DOHH2 (cell line): ENCODE measurements around the gene GPR26.

Experiments used
- H3F3A ChIP-seq: fragments of 200-600 bp; sonication (generic), shearing (Covaris generic); 2 replicates; pipeline ENCODE4 v1.6.0; 2016; ENCODE audit warnings: antibody characterized with exemption, mild to moderate bottlenecking; ENCODE audit not compliant: control insufficient read depth, insufficient read depth
- H3K27ac ChIP-seq: fragments of 200-600 bp; sonication (generic); 2 replicates; pipeline ENCODE4 v1.5.1; 2014; ENCODE audit warnings: low read depth, mild to moderate bottlenecking, low read length, moderate library complexity
- H3K27me3 ChIP-seq: fragments of 200-600 bp; sonication (generic); 2 replicates; pipeline ENCODE4 v1.6.1; 2014; ENCODE audit warnings: mild to moderate bottlenecking, low read length, mixed read lengths; ENCODE audit not compliant: control insufficient read depth
- H3K36me3 ChIP-seq: fragments of 200-600 bp; sonication (generic); 2 replicates; pipeline ENCODE4 v1.6.1; 2014; ENCODE audit warnings: mild to moderate bottlenecking, low read length, moderate library complexity, mixed read lengths; ENCODE audit not compliant: control insufficient read depth
- H3K4me1 ChIP-seq: fragments of 200-600 bp; sonication (generic); 2 replicates; pipeline ENCODE4 v1.6.1; 2014; ENCODE audit warnings: mild to moderate bottlenecking, low read length, mixed read lengths; ENCODE audit not compliant: control insufficient read depth
- H3K4me2 ChIP-seq: fragments of 200-600 bp; sonication (generic); 2 replicates; pipeline ENCODE4 v1.6.0; 2014; ENCODE audit warnings: mild to moderate bottlenecking, low read length, moderate library complexity
- H3K4me3 ChIP-seq: fragments of 200-600 bp; sonication (generic); 2 replicates; pipeline ENCODE4 v1.5.1; 2014; ENCODE audit warnings: mild to moderate bottlenecking, low read length, mixed read lengths
- H3K79me2 ChIP-seq: fragments of 200-600 bp; sonication (generic); 2 replicates; pipeline ENCODE4 v1.6.1; 2014; ENCODE audit warnings: mild to moderate bottlenecking, low read length, mixed read lengths; ENCODE audit not compliant: control insufficient read depth
- H3K9me2 ChIP-seq: fragments of 200-600 bp; sonication (generic); replicated peaks from 2 replicates; pipeline ENCODE4 v1.6.1; 2014; ENCODE audit warnings: mild to moderate bottlenecking, low read length, mixed read lengths; ENCODE audit not compliant: control insufficient read depth
- H3K9me3 ChIP-seq: fragments of 200-600 bp; sonication (generic); 2 replicates; pipeline ENCODE4 v1.6.1; 2014; ENCODE audit warnings: antibody characterized with exemption, low read length, mixed read lengths; ENCODE audit not compliant: control insufficient read depth, insufficient read depth
- H4K20me1 ChIP-seq: fragments of 200-600 bp; sonication (generic); 2 replicates; pipeline ENCODE4 v1.6.0; 2014; ENCODE audit warnings: low read depth, mild to moderate bottlenecking, antibody characterized with exemption, low read length, moderate library complexity; ENCODE audit not compliant: control insufficient read depth, insufficient read depth
- EZH2phosphoT487 ChIP-seq: fragments of 200-600 bp; sonication (generic); IDR thresholded peaks from 2 replicates; pipeline ENCODE4 v1.6.1; 2017; ENCODE audit warnings: borderline replicate concordance, mild to moderate bottlenecking, antibody characterized with exemption, low read length, moderate library complexity, mixed read lengths
- TF ChIP-seq, protein P1 (sequence below): fragments of 200-600 bp; sonication (generic); IDR thresholded peaks from one replicate; pipeline ENCODE4 v1.5.1; 2014; ENCODE audit warnings: antibody characterized with exemption, mild to moderate bottlenecking, low read depth, low read length; ENCODE audit not compliant: poor library complexity, severe bottlenecking

GPR26 gene

DNA sequence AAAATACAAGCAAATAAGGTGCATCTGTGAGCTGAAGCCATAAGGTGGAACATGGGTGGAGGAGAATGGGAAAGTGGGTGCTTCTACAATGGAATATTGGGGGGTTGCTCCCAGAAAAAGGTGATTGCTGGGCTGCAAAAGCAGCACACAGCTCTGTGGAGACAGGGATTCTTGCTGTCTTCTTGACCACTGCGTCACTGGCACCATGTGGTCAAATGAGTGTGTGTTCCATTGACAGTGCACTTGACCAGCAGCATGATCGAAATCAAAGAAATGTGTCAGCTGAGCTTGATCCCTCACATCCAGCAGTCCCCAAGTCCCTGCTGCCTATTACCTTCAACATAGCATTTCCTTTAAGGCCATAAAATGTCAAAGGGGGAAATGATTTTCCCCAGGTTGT lies 56.2 kb downstream of the GPR26 start:
- Histone ChIP-seq H3K27me3 (0 out of 2 replicates have a peak, but pooled peaks cover 6% of the 10 kb centered on the region), H3K9me3 (no peaks in the 10 kb centered on the region), H4K20me1 (no peaks in the 10 kb centered on the region), H3K36me3 (no peaks in the 10 kb centered on the region), H3K4me1 (no peaks in the 10 kb centered on the region), H3K79me2 (no peaks in the 10 kb centered on the region), H3K9me2 (no peaks in the 10 kb centered on the region), H3K4me3 (no peak overlapping the region), H3K4me2 (no peak overlapping the region), H3K27ac (no peak overlapping the region), H3F3A (no peaks in the 10 kb centered on the region)
- TF ChIP-seq EZH2phosphoT487: no peak
- TF ChIP-seq, protein P1, sequence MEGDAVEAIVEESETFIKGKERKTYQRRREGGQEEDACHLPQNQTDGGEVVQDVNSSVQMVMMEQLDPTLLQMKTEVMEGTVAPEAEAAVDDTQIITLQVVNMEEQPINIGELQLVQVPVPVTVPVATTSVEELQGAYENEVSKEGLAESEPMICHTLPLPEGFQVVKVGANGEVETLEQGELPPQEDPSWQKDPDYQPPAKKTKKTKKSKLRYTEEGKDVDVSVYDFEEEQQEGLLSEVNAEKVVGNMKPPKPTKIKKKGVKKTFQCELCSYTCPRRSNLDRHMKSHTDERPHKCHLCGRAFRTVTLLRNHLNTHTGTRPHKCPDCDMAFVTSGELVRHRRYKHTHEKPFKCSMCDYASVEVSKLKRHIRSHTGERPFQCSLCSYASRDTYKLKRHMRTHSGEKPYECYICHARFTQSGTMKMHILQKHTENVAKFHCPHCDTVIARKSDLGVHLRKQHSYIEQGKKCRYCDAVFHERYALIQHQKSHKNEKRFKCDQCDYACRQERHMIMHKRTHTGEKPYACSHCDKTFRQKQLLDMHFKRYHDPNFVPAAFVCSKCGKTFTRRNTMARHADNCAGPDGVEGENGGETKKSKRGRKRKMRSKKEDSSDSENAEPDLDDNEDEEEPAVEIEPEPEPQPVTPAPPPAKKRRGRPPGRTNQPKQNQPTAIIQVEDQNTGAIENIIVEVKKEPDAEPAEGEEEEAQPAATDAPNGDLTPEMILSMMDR: no peak

GRCh38 chr10:123724747-123725146 lies 58.6 kb downstream of the GPR26 start:
- Histone ChIP-seq H3K79me2 (no peaks in the 10 kb centered on the region), H3K9me2 (no peaks in the 10 kb centered on the region), H3K9me3 (no peaks in the 10 kb centered on the region), H3K4me3 (no peak overlapping the region), H3K27me3 (no peaks in the 10 kb centered on the region), H3K4me2 (no peak overlapping the region), H3K4me1 (peaks cover 9% of the 10 kb centered on the region), H4K20me1 (no peaks in the 10 kb centered on the region), H3K27ac (no peak overlapping the region), H3F3A (no peaks in the 10 kb centered on the region), H3K36me3 (no peaks in the 10 kb centered on the region)
- no peak for TF ChIP-seq EZH2phosphoT487
- TF ChIP-seq, protein P1: no peak

DNA sequence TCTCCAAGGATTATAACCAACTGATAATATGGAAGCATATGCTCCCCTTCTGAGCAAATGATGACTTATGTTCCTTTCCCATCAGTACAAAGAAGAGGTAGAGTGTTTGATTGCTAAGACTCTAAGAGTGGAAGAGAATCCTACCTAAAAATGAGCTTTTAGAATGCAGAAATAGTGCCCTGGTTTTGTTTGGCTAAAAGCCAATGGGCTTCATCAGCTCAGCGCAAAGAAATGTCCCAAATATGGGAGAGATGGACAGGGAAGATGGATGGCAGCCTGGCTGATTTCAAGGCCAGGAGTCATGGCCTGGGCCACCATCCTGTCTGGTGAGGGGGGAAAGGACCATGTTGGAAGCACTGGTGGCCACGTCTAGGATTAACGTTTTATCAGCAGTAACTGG lies 60.2 kb downstream of the GPR26 start:
- Histone ChIP-seq H3K4me1 (peaks cover 13% of the 10 kb centered on the region), H3K27me3 (no peaks in the 10 kb centered on the region), H3K4me3 (no peak overlapping the region), H3K9me2 (no peaks in the 10 kb centered on the region), H3K9me3 (no peaks in the 10 kb centered on the region; the same call in 1 of the 2 replicates), H3K27ac (no peak overlapping the region), H3K36me3 (no peaks in the 10 kb centered on the region), H3K79me2 (no peaks in the 10 kb centered on the region), H3F3A (no peaks in the 10 kb centered on the region), H3K4me2 (no peak overlapping the region), H4K20me1 (no peaks in the 10 kb centered on the region)
- TF ChIP-seq EZH2phosphoT487: no peak
- TF ChIP-seq, protein P1: no peak

DNA sequence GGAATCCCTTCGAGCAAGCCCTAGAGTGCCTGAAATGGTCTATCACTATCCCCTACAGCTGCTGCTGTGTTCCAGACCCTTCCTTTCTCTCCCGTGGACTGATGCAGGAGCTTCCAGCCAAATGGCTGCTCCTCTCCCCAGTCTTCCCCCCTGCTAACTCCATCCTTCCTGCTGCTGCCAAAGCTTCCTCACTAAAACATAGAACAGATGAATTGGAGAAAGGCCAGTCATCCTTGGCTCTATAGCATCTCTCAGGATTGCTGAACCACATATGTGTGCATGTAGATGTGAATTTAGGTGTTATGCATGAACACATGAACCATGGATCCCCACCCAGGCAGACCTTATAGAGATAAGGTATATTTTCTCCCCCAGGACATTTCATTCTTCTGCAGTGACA lies 60.7 kb downstream of the GPR26 start:
- H4K20me1 ChIP-seq: no peaks in the 10 kb centered on the region
- peaks cover 13% of the 10 kb centered on the region for H3K4me1 ChIP-seq
- no peaks in the 10 kb centered on the region for H3K27me3 ChIP-seq
- H3F3A ChIP-seq: no peaks in the 10 kb centered on the region
- no peaks in the 10 kb centered on the region; the same call in 1 of the 2 replicates for H3K9me3 ChIP-seq
- no peak overlapping the region for H3K4me2 ChIP-seq
- no peaks in the 10 kb centered on the region for H3K79me2 ChIP-seq
- no peak overlapping the region for H3K27ac ChIP-seq
- H3K9me2 ChIP-seq: no peaks in the 10 kb centered on the region
- H3K4me3 ChIP-seq: no peak overlapping the region
- H3K36me3 ChIP-seq: no peaks in the 10 kb centered on the region
- TF ChIP-seq, protein P1: no peak
- TF ChIP-seq EZH2phosphoT487: no peak
